HG02571 (cell line): ENCODE measurements around the gene LIMS2.

Source experiments
- ATAC-seq: cut with Tn5 transposase; IDR thresholded peaks from one replicate; pipeline ENCODE4 v1.9.1; 2021; ENCODE audit warnings: mild to moderate bottlenecking, moderate library complexity; ENCODE audit not compliant: unreplicated experiment

LIMS2 gene

GRCh38 chr2:127624320-127624755, 51.0 kb downstream of the LIMS2 start:
- no peak for ATAC-seq

- ATAC-seq = no peak
These were observed 51.7 kb downstream of the LIMS2 start for GRCh38 chr2:127623388-127624319.

GRCh38 chr2:127622561-127623387, 52.6 kb downstream of the LIMS2 start:
- no peak for ATAC-seq

GRCh38 chr2:127621981-127622431, 53.3 kb downstream of the LIMS2 start:
- ATAC-seq = no peak

GRCh38 chr2:127620866-127621265, 54.5 kb downstream of the LIMS2 start:
- no peak for ATAC-seq

GRCh38 chr2:127619877-127620705, 55.2 kb downstream of the LIMS2 start:
- ATAC-seq = no peak

GRCh38 chr2:127619203-127619590, 56.1 kb downstream of the LIMS2 start:
- no peak for ATAC-seq

GRCh38 chr2:127618551-127619202, 56.7 kb downstream of the LIMS2 start:
- ATAC-seq = no peak

GRCh38 chr2:127615511-127616166, 59.7 kb downstream of the LIMS2 start:
- no peak for ATAC-seq

- no peak for ATAC-seq
These were observed 60.6 kb downstream of the LIMS2 start for GRCh38 chr2:127614731-127615130.

- ATAC-seq = no peak
These were observed 61.1 kb downstream of the LIMS2 start for GRCh38 chr2:127614246-127614645.

GRCh38 chr2:127612111-127612822, 63.1 kb downstream of the LIMS2 start:
- ATAC-seq = no peak

GRCh38 chr2:127611076-127611925, 64.0 kb downstream of the LIMS2 start:
- ATAC-seq = no peak

- ATAC-seq = no peak
These were observed 64.8 kb downstream of the LIMS2 start for GRCh38 chr2:127610561-127610960.

GRCh38 chr2:127609818-127610217, 65.5 kb downstream of the LIMS2 start:
- no peak for ATAC-seq

- no peak for ATAC-seq
These were observed 66.1 kb downstream of the LIMS2 start for GRCh38 chr2:127609031-127609751.
